KMS-11 (cell line): ENCODE measurements around the gene SCMH1.

Experiments used
- H2AFZ ChIP-seq: fragments of 200-600 bp; sonication (generic); 2 replicates; pipeline ENCODE4 v1.6.1; 2016; ENCODE audit warnings: antibody characterized with exemption, mixed run types, low read depth
- H3K27ac ChIP-seq: fragments of 200-600 bp; sonication (generic); 2 replicates; pipeline ENCODE4 v1.6.1; 2016; ENCODE audit warnings: mild to moderate bottlenecking, mixed run types
- H3K27me3 ChIP-seq: fragments of 200-600 bp; sonication (generic); 2 replicates; pipeline ENCODE4 v1.6.1; 2017; ENCODE audit warnings: mild to moderate bottlenecking, low read depth, mixed run types, moderate library complexity; ENCODE audit not compliant: insufficient read depth
- H3K36me3 ChIP-seq: fragments of 200-600 bp; sonication (generic); 2 replicates; pipeline ENCODE4 v1.6.1; 2017; ENCODE audit warnings: mild to moderate bottlenecking, mixed run types; ENCODE audit not compliant: insufficient read depth
- H3K4me1 ChIP-seq: fragments of 200-600 bp; sonication (generic); 2 replicates; pipeline ENCODE4 v1.6.1; 2016; ENCODE audit warnings: mild to moderate bottlenecking, low read depth, mixed run types; ENCODE audit not compliant: poor library complexity, severe bottlenecking
- H3K4me2 ChIP-seq: fragments of 200-600 bp; sonication (generic); 2 replicates; pipeline ENCODE4 v1.7.0; 2016; ENCODE audit warnings: mild to moderate bottlenecking, mixed run types
- H3K4me3 ChIP-seq: fragments of 200-600 bp; sonication (generic); IDR thresholded peaks from 2 replicates; pipeline ENCODE4 v1.6.1; 2017; ENCODE audit warnings: low read depth, low read length, mixed read lengths; ENCODE audit not compliant: insufficient read depth
- H3K79me2 ChIP-seq: fragments of 200-600 bp; sonication (generic); 2 replicates; pipeline ENCODE4 v1.6.1; 2016; ENCODE audit warnings: low read depth, mixed run types; ENCODE audit not compliant: insufficient read depth
- H3K9ac ChIP-seq: fragments of 200-600 bp; sonication (generic); 2 replicates; pipeline ENCODE4 v1.6.1; 2016; ENCODE audit warnings: mild to moderate bottlenecking, mixed run types
- H4K20me1 ChIP-seq: fragments of 200-600 bp; sonication (generic); 2 replicates; pipeline ENCODE4 v1.6.1; 2016; ENCODE audit warnings: mild to moderate bottlenecking, mixed run types; ENCODE audit not compliant: insufficient read depth
- CTCF ChIP-seq: fragments of 200-600 bp; sonication (generic); conservative IDR thresholded peaks from 2 replicates; pipeline ENCODE4 v1.6.1; 2017; ENCODE audit warnings: low read depth, mild to moderate bottlenecking, antibody characterized with exemption, low read length, moderate library complexity, mixed read lengths

The SCMH1 gene

GRCh38 chr1:41222496-41222895 lies 19.6 kb downstream of the SCMH1 start:
- no peak overlapping the region for H3K9ac ChIP-seq
- H2AFZ ChIP-seq: no peak overlapping the region
- H4K20me1 ChIP-seq: peaks cover 4% of the 10 kb centered on the region; the same call in 1 of the 2 replicates
- H3K4me1 ChIP-seq: peaks cover 20% of the 10 kb centered on the region
- TF ChIP-seq CTCF: no peak
- H3K27ac ChIP-seq: peak overlapping the region; percentile 15; the same call in 1 of the 2 replicates
- no peaks in the 10 kb centered on the region for H3K27me3 ChIP-seq
- peak overlapping the region; percentile 52 for H3K4me2 ChIP-seq
- peaks cover 27% of the 10 kb centered on the region for H3K79me2 ChIP-seq
- no peak overlapping the region for H3K4me3 ChIP-seq
- H3K36me3 ChIP-seq: no peaks in the 10 kb centered on the region

- peaks cover 20% of the 10 kb centered on the region for H3K4me1 ChIP-seq
- no peaks in the 10 kb centered on the region for H3K27me3 ChIP-seq
- no peak for TF ChIP-seq CTCF
- no peak overlapping the region for H2AFZ ChIP-seq
- H3K27ac ChIP-seq: peak overlapping the region; percentile 15; the same call in 1 of the 2 replicates
- peak overlapping the region; percentile 52 for H3K4me2 ChIP-seq
- H3K9ac ChIP-seq: no peak overlapping the region
- H4K20me1 ChIP-seq: peaks cover 4% of the 10 kb centered on the region; the same call in 1 of the 2 replicates
- no peaks in the 10 kb centered on the region for H3K36me3 ChIP-seq
- no peak overlapping the region for H3K4me3 ChIP-seq
- peaks cover 27% of the 10 kb centered on the region for H3K79me2 ChIP-seq
Observed at GRCh38 chr1:41221995-41222394, 20.1 kb downstream of the SCMH1 start.

GRCh38 chr1:41218152-41218551 lies 24.0 kb downstream of the SCMH1 start:
- Histone ChIP-seq H3K27ac (no peak overlapping the region), H3K79me2 (peaks cover 19% of the 10 kb centered on the region; the same call in 1 of the 2 replicates), H3K27me3 (no peaks in the 10 kb centered on the region), H3K9ac (no peak overlapping the region), H4K20me1 (peaks cover 4% of the 10 kb centered on the region; the same call in 1 of the 2 replicates), H2AFZ (no peak overlapping the region), H3K4me2 (no peak overlapping the region), H3K36me3 (no peaks in the 10 kb centered on the region), H3K4me3 (no peak overlapping the region), H3K4me1 (peaks cover 15% of the 10 kb centered on the region)
- TF ChIP-seq CTCF: no peak

- no peak overlapping the region for H3K4me2 ChIP-seq
- peaks cover 4% of the 10 kb centered on the region; the same call in 1 of the 2 replicates for H4K20me1 ChIP-seq
- no peak overlapping the region for H2AFZ ChIP-seq
- H3K4me3 ChIP-seq: no peak overlapping the region
- no peak for TF ChIP-seq CTCF
- H3K27me3 ChIP-seq: no peaks in the 10 kb centered on the region
- H3K27ac ChIP-seq: no peak overlapping the region
- peaks cover 19% of the 10 kb centered on the region; the same call in 1 of the 2 replicates for H3K79me2 ChIP-seq
- no peak overlapping the region for H3K9ac ChIP-seq
- H3K4me1 ChIP-seq: peaks cover 8% of the 10 kb centered on the region
- no peaks in the 10 kb centered on the region for H3K36me3 ChIP-seq
Observed at GRCh38 chr1:41217441-41217840, 24.7 kb downstream of the SCMH1 start.
